ENCODE measurements around the gene MTR. TPM values are rescaled to one million over a fixed set of nuclear protein-coding genes. Genes with fewer than 3 reads are reported as not detected.

MTR gene
- total and polyA plus RNA-seq, 9 donors, result 14.0 to 30.6 (median 17.9) TPM

GRCh38 chr1:236869911-236870310 lies 74.8 kb downstream of the MTR start:
- no peaks in the 10 kb centered on the region for H3K9me3 ChIP-seq (replicated peaks; ENCODE audit: control insufficient read depth, low read depth, low read length)
- peaks cover 30% of the 10 kb centered on the region for H3K36me3 ChIP-seq (ENCODE audit: control insufficient read depth, insufficient read depth, low read length)
- H3K27me3 ChIP-seq (ENCODE audit: control insufficient read depth, insufficient read depth, low read length), result no peaks in the 10 kb centered on the region
- no peak overlapping the region for H3K4me3 ChIP-seq (ENCODE audit: low read length)
- no peak for DNase-seq
- 62% methylated on average over 2 of the region's 2 CpGs for WGBS (ENCODE audit: insufficient coverage)
- H3K27ac ChIP-seq (ENCODE audit: low read length), result no peak overlapping the region
- no peaks in the 10 kb centered on the region for H3K4me1 ChIP-seq (ENCODE audit: control insufficient read depth, insufficient read depth, low read length)

- H3K4me1 ChIP-seq (ENCODE audit: control insufficient read depth, insufficient read depth, low read length), result no peaks in the 10 kb centered on the region
- H3K9me3 ChIP-seq (replicated peaks; ENCODE audit: control insufficient read depth, low read depth, low read length), result no peaks in the 10 kb centered on the region
- H3K27ac ChIP-seq (ENCODE audit: low read length), result no peak overlapping the region
- 92% methylated on average over 4 of the region's 6 CpGs for WGBS (ENCODE audit: insufficient coverage)
- no peak overlapping the region for H3K4me3 ChIP-seq (ENCODE audit: low read length)
- peak; percentile 56 for DNase-seq
- H3K36me3 ChIP-seq (ENCODE audit: control insufficient read depth, insufficient read depth, low read length), result peaks cover 31% of the 10 kb centered on the region
- H3K27me3 ChIP-seq (ENCODE audit: control insufficient read depth, insufficient read depth, low read length), result no peaks in the 10 kb centered on the region
These were observed 75.6 kb downstream of the MTR start for GRCh38 chr1:236870721-236871120.

- H3K27ac ChIP-seq (ENCODE audit: low read length), result no peak overlapping the region
- 60% methylated on average over 3 of the region's 5 CpGs for WGBS (ENCODE audit: insufficient coverage)
These were observed 77.1 kb downstream of the MTR start for GRCh38 chr1:236872075-236872666.

GRCh38 chr1:236875975-236876374 lies 80.9 kb downstream of the MTR start:
- peaks cover 21% of the 10 kb centered on the region for H3K36me3 ChIP-seq (ENCODE audit: control insufficient read depth, insufficient read depth, low read length)
- H3K4me3 ChIP-seq (ENCODE audit: low read length), result no peak overlapping the region
- 100% methylated on average over 1 of the region's 5 CpGs for WGBS (ENCODE audit: insufficient coverage)
- H3K27me3 ChIP-seq (ENCODE audit: control insufficient read depth, insufficient read depth, low read length), result no peaks in the 10 kb centered on the region
- H3K4me1 ChIP-seq (ENCODE audit: control insufficient read depth, insufficient read depth, low read length), result no peaks in the 10 kb centered on the region
- no peak for DNase-seq
- H3K9me3 ChIP-seq (replicated peaks; ENCODE audit: control insufficient read depth, low read depth, low read length), result no peaks in the 10 kb centered on the region
- H3K27ac ChIP-seq (ENCODE audit: low read length), result no peak overlapping the region

More at GRCh38 chr1:236872075-236872666, 77.1 kb downstream of the MTR start:
- no peak for DNase-seq
- Histone ChIP-seq H3K27me3 (ENCODE audit: control insufficient read depth, insufficient read depth, low read length) (no peaks in the 10 kb centered on the region), H3K36me3 (ENCODE audit: control insufficient read depth, insufficient read depth, low read length) (peaks cover 27% of the 10 kb centered on the region), H3K9me3 (replicated peaks; ENCODE audit: control insufficient read depth, low read depth, low read length) (no peaks in the 10 kb centered on the region), H3K4me1 (ENCODE audit: control insufficient read depth, insufficient read depth, low read length) (no peaks in the 10 kb centered on the region), H3K4me3 (ENCODE audit: low read length) (no peak overlapping the region)

GRCh38 chr1:236877661-236878060 lies 82.6 kb downstream of the MTR start:
- no peak for DNase-seq
- no CpG with 5 or more reads among the region's 2 CpGs for WGBS (ENCODE audit: insufficient coverage)
- Histone ChIP-seq H3K4me1 (ENCODE audit: control insufficient read depth, insufficient read depth, low read length) (no peaks in the 10 kb centered on the region), H3K36me3 (ENCODE audit: control insufficient read depth, insufficient read depth, low read length) (peaks cover 20% of the 10 kb centered on the region), H3K9me3 (replicated peaks; ENCODE audit: control insufficient read depth, low read depth, low read length) (no peaks in the 10 kb centered on the region), H3K27ac (ENCODE audit: low read length) (no peak overlapping the region), H3K4me3 (ENCODE audit: low read length) (no peak overlapping the region), H3K27me3 (ENCODE audit: control insufficient read depth, insufficient read depth, low read length) (no peaks in the 10 kb centered on the region)

GRCh38 chr1:236880209-236880608 lies 85.1 kb downstream of the MTR start:
- H3K4me1 ChIP-seq (ENCODE audit: control insufficient read depth, insufficient read depth, low read length), result no peaks in the 10 kb centered on the region
- no peak overlapping the region for H3K4me3 ChIP-seq (ENCODE audit: low read length)
- 76% methylated on average over 6 of the region's 6 CpGs for WGBS (ENCODE audit: insufficient coverage)
- no peaks in the 10 kb centered on the region for H3K27me3 ChIP-seq (ENCODE audit: control insufficient read depth, insufficient read depth, low read length)
- peaks cover 22% of the 10 kb centered on the region for H3K36me3 ChIP-seq (ENCODE audit: control insufficient read depth, insufficient read depth, low read length)
- no peak overlapping the region for H3K27ac ChIP-seq (ENCODE audit: low read length)
- DNase-seq, result no peak
- H3K9me3 ChIP-seq (replicated peaks; ENCODE audit: control insufficient read depth, low read depth, low read length), result no peaks in the 10 kb centered on the region

- WGBS (ENCODE audit: insufficient coverage), result no CpG with 5 or more reads among the region's 4 CpGs
- DNase-seq, result no peak
- H3K4me3 ChIP-seq (ENCODE audit: low read length), result no peak overlapping the region
- no peaks in the 10 kb centered on the region for H3K4me1 ChIP-seq (ENCODE audit: control insufficient read depth, insufficient read depth, low read length)
- no peak overlapping the region for H3K27ac ChIP-seq (ENCODE audit: low read length)
- peaks cover 31% of the 10 kb centered on the region for H3K36me3 ChIP-seq (ENCODE audit: control insufficient read depth, insufficient read depth, low read length)
- no peaks in the 10 kb centered on the region for H3K9me3 ChIP-seq (replicated peaks; ENCODE audit: control insufficient read depth, low read depth, low read length)
- H3K27me3 ChIP-seq (ENCODE audit: control insufficient read depth, insufficient read depth, low read length), result no peaks in the 10 kb centered on the region
These were observed 87.6 kb downstream of the MTR start for GRCh38 chr1:236882678-236883077.

- no peaks in the 10 kb centered on the region for H3K9me3 ChIP-seq (replicated peaks; ENCODE audit: control insufficient read depth, low read depth, low read length)
- no peak overlapping the region for H3K4me3 ChIP-seq (ENCODE audit: low read length)
- WGBS (ENCODE audit: insufficient coverage), result 67% methylated on average over 1 of the region's 1 CpG
- peaks cover 3% of the 10 kb centered on the region for H3K4me1 ChIP-seq (ENCODE audit: control insufficient read depth, insufficient read depth, low read length)
- DNase-seq, result no peak
- H3K36me3 ChIP-seq (ENCODE audit: control insufficient read depth, insufficient read depth, low read length), result peaks cover 49% of the 10 kb centered on the region
- no peaks in the 10 kb centered on the region for H3K27me3 ChIP-seq (ENCODE audit: control insufficient read depth, insufficient read depth, low read length)
- no peak overlapping the region for H3K27ac ChIP-seq (ENCODE audit: low read length)
These were observed 91.1 kb downstream of the MTR start for GRCh38 chr1:236886199-236886598.

GRCh38 chr1:236887081-236887480 lies 92.0 kb downstream of the MTR start:
- Histone ChIP-seq H3K36me3 (ENCODE audit: control insufficient read depth, insufficient read depth, low read length) (peaks cover 53% of the 10 kb centered on the region), H3K4me1 (ENCODE audit: control insufficient read depth, insufficient read depth, low read length) (peaks cover 3% of the 10 kb centered on the region), H3K9me3 (replicated peaks; ENCODE audit: control insufficient read depth, low read depth, low read length) (no peaks in the 10 kb centered on the region), H3K27ac (ENCODE audit: low read length) (no peak overlapping the region), H3K4me3 (ENCODE audit: low read length) (no peak overlapping the region), H3K27me3 (ENCODE audit: control insufficient read depth, insufficient read depth, low read length) (no peaks in the 10 kb centered on the region)
- DNase-seq, result no peak
- WGBS (ENCODE audit: insufficient coverage), result 62% methylated on average over 7 of the region's 8 CpGs

GRCh38 chr1:236888126-236888525 lies 93.0 kb downstream of the MTR start:
- Histone ChIP-seq H3K4me3 (ENCODE audit: low read length) (no peak overlapping the region), H3K27me3 (ENCODE audit: control insufficient read depth, insufficient read depth, low read length) (no peaks in the 10 kb centered on the region), H3K9me3 (replicated peaks; ENCODE audit: control insufficient read depth, low read depth, low read length) (no peaks in the 10 kb centered on the region), H3K36me3 (ENCODE audit: control insufficient read depth, insufficient read depth, low read length) (peaks cover 60% of the 10 kb centered on the region), H3K27ac (ENCODE audit: low read length) (no peak overlapping the region), H3K4me1 (ENCODE audit: control insufficient read depth, insufficient read depth, low read length) (peaks cover 3% of the 10 kb centered on the region)
- WGBS (ENCODE audit: insufficient coverage), result no CpG with 5 or more reads among the region's 4 CpGs
- DNase-seq, result no peak

GRCh38 chr1:236888903-236889302 lies 93.8 kb downstream of the MTR start:
- DNase-seq, result no peak
- peaks cover 3% of the 10 kb centered on the region for H3K4me1 ChIP-seq (ENCODE audit: control insufficient read depth, insufficient read depth, low read length)
- no peaks in the 10 kb centered on the region for H3K27me3 ChIP-seq (ENCODE audit: control insufficient read depth, insufficient read depth, low read length)
- H3K36me3 ChIP-seq (ENCODE audit: control insufficient read depth, insufficient read depth, low read length), result peaks cover 62% of the 10 kb centered on the region
- H3K9me3 ChIP-seq (replicated peaks; ENCODE audit: control insufficient read depth, low read depth, low read length), result no peaks in the 10 kb centered on the region
- 75% methylated on average over 3 of the region's 8 CpGs for WGBS (ENCODE audit: insufficient coverage)
- no peak overlapping the region for H3K27ac ChIP-seq (ENCODE audit: low read length)
- H3K4me3 ChIP-seq (ENCODE audit: low read length), result no peak overlapping the region
